ENCODE results near the gene KHNYN. TPM values are rescaled to one million over a fixed set of nuclear protein-coding genes. Genes with fewer than 3 reads are reported as not detected.

Gene KHNYN
- total and polyA plus RNA-seq, 12 donors: 18.5 to 76.9 (median 45.1) TPM

- WGBS, 4 donors: 7 to 41% (median 17%) methylated on average over 4 to 19 of the region's 19 CpGs
- TF ChIP-seq POLR2A (IDR thresholded peaks at IDR 0.05): peak in 1 of 2 donors; percentile 19
- TF ChIP-seq, protein P1, sequence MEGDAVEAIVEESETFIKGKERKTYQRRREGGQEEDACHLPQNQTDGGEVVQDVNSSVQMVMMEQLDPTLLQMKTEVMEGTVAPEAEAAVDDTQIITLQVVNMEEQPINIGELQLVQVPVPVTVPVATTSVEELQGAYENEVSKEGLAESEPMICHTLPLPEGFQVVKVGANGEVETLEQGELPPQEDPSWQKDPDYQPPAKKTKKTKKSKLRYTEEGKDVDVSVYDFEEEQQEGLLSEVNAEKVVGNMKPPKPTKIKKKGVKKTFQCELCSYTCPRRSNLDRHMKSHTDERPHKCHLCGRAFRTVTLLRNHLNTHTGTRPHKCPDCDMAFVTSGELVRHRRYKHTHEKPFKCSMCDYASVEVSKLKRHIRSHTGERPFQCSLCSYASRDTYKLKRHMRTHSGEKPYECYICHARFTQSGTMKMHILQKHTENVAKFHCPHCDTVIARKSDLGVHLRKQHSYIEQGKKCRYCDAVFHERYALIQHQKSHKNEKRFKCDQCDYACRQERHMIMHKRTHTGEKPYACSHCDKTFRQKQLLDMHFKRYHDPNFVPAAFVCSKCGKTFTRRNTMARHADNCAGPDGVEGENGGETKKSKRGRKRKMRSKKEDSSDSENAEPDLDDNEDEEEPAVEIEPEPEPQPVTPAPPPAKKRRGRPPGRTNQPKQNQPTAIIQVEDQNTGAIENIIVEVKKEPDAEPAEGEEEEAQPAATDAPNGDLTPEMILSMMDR (IDR thresholded peaks at IDR 0.05): no peak
- Histone ChIP-seq H3K4me1 (replicated peaks in 1 of 2) (peaks cover 25 to 33% of the 10 kb centered on the region in 2 donors), H3K36me3 (replicated peaks in 1 of 2) (peaks cover 0 to 27% of the 10 kb centered on the region in 2 donors), H3K4me3 (peak overlapping the region; percentile 13 to 88 (median 80)), H3K27me3 (no peaks in the 10 kb centered on the region), H3K9me3 (replicated peaks in 1 of 3) (no peaks in the 10 kb centered on the region), H3K27ac (peak overlapping the region; percentile 88 to 100 (median 95))
- intact Hi-C loops (cut with DNase I): loop anchor here (5.0 kb wide), 2 partner anchors 64 to 99 kb away; partner anchors contain the start of gene NFATC4 (in 2 of the 2)
- peak; percentile 51 to 74 (median 65) for DNase-seq
These were observed 1.2 kb downstream of the KHNYN start for GRCh38 chr14:24430682-24431568.

DNA sequence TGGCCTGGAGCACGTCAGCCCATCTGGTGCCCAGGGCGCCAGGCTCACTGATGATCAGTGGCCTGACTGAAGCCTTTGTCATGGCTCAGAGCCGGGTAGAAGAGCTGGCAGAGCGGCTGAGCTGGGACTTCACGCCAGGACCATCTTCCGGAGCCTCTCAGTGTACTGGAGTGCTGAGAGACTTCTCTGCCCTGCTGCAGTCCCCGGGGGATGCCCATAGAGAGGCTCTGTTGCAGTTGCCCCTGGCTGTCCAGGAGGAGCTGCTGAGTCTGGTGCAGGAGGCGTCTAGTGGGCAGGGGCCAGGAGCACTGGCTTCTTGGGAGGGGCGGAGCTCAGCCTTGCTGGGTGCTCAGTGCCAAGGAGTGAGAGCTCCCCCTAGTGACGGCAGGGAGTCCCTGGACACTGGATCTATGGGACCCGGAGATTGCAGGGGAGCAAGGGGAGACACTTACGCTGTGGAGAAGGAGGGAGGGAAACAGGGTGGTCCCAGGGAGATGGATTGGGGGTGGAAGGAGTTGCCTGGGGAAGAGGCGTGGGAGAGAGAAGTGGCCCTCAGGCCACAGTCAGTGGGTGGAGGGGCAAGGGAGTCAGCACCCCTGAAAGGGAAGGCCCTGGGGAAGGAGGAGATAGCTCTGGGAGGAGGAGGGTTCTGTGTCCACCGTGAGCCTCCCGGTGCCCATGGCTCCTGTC lies 2.0 kb downstream of the KHNYN start:
- H3K36me3 ChIP-seq (replicated peaks in 1 of 2): peaks cover 0 to 33% of the 10 kb centered on the region in 2 donors
- peak overlapping the region in 1 of 4 donors; percentile 74 for H3K4me3 ChIP-seq
- no peaks in the 10 kb centered on the region for H3K9me3 ChIP-seq (replicated peaks in 1 of 3)
- peaks cover 28 to 37% of the 10 kb centered on the region in 2 donors for H3K4me1 ChIP-seq (replicated peaks in 1 of 2)
- TF ChIP-seq, protein P1 (IDR thresholded peaks at IDR 0.05): peak; percentile 89 to 99 (median 94)
- peak in 1 of 2 donors; percentile 54 for TF ChIP-seq POLR2A (IDR thresholded peaks at IDR 0.05)
- WGBS, 4 donors: 14 to 41% (median 22%) methylated on average over 9 to 15 of the region's 15 CpGs
- peak overlapping the region in 4 of 5 donors; percentile 88 to 100 (median 96) for H3K27ac ChIP-seq
- H3K27me3 ChIP-seq: no peaks in the 10 kb centered on the region
- peak; percentile 92 to 97 (median 95) for DNase-seq
- intact Hi-C loops (cut with DNase I): loop anchor here (2.0 to 5.0 kb wide), 3 partner anchors 64 to 101 kb away; partner anchors contain the start of gene NFATC4 (in 2 of the 2)

GRCh38 chr14:24432259-24433131 lies 2.7 kb downstream of the KHNYN start:
- Histone ChIP-seq H3K36me3 (replicated peaks in 1 of 2) (peaks cover 0 to 41% of the 10 kb centered on the region in 2 donors), H3K27me3 (no peaks in the 10 kb centered on the region), H3K4me1 (replicated peaks in 1 of 2) (peaks cover 28 to 45% of the 10 kb centered on the region in 2 donors), H3K9me3 (replicated peaks in 1 of 3) (no peaks in the 10 kb centered on the region), H3K27ac (peak overlapping the region in 2 of 5 donors; percentile 98 to 100), H3K4me3 (peak overlapping the region in 1 of 4 donors; percentile 74)
- intact Hi-C loops (cut with DNase I): loop anchor here (2.0 to 5.0 kb wide), 3 partner anchors 65 to 102 kb away; partner anchors contain the start of gene NFATC4 (in 2 of the 2)
- DNase-seq: peak in 3 of 7 donors; percentile 33 to 62 (median 36)
- no peak for TF ChIP-seq POLR2A (IDR thresholded peaks at IDR 0.05)
- TF ChIP-seq, protein P1 (IDR thresholded peaks at IDR 0.05): no peak
- WGBS, 4 donors: 53 to 68% (median 64%) methylated on average over 6 to 24 of the region's 24 CpGs
